ENCODE measurements around the gene ZNF670. TPM values are rescaled to one million over a fixed set of nuclear protein-coding genes. Genes with fewer than 3 reads are reported as not detected.

Gene ZNF670
- 2.3 and 2.7 TPM in 2 replicates for total RNA-seq

GRCh38 chr1:247078258-247079140 lies at the start of gene ZNF670:
Gene ZNF670, minus strand, starts transcription at chr1:247078811. Its CDS starts 215 bp downstream, at chr1:247078596.

GRCh38 chr1:247103859-247104591 lies 25.4 kb upstream of the ZNF670 start, which contains the start of gene ZNF669:
Gene ZNF669, minus strand, starts transcription at chr1:247104356. Its CDS starts 157 bp downstream, at chr1:247104199.

Other genes with a start within 250 kb of the ZNF670 start
- 7.7 and 10.4 TPM in 2 replicates for gene AHCTF1, start 146.9 kb downstream of the ZNF670 start, total RNA-seq
- gene ZNF695, start 70.8 kb downstream of the ZNF670 start, total RNA-seq = 0.60 TPM in 1 of 2 replicates, not detected in the other
- gene ZNF669, start 25.5 kb upstream of the ZNF670 start, total RNA-seq = 4.8 and 9.2 TPM in 2 replicates
- gene ZNF124, start 93.2 kb upstream of the ZNF670 start, total RNA-seq = 13.1 and 16.9 TPM in 2 replicates
- gene VN1R5, start 177.3 kb upstream of the ZNF670 start, total RNA-seq = not detected in 2 replicates